Measurements from ENCODE around the gene RBBP7.

RBBP7 gene

DNA sequence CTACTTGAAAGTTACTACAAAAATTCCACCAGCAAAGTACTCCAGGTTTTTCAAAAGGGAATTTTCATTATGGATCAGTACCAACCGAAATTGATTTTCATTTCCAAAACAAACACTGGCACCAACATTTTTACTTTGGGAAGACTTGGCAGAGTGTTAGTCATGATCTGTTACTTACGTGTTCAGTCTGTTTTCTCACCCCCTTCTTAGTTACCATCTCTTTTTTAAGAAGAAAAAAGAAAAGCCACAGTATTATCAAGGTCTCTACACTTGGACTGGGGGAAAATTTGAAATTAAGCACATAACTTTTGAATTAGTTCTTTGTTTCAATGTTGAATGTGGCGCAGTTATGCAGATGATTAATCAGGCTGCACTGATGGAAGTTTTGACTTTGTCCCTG, 27.5 kb downstream of the RBBP7 start:
- Histone ChIP-seq H3K9me3 (no peaks in the 10 kb centered on the region), H3K36me3 (peaks cover 0 to 90% (median 81%) of the 10 kb centered on the region in 3 donors), H3K27ac (peak overlapping the region in 1 of 2 donors; percentile 28), H3K4me3 (no peak overlapping the region), H3K27me3 (no peaks in the 10 kb centered on the region), H3K4me1 (peaks cover 0 to 34% (median 13%) of the 10 kb centered on the region in 4 donors)
- intact Hi-C loops (cut with DNase I; ENCODE audit: low total_unique reads): no loop called here
- TF ChIP-seq, protein P1, sequence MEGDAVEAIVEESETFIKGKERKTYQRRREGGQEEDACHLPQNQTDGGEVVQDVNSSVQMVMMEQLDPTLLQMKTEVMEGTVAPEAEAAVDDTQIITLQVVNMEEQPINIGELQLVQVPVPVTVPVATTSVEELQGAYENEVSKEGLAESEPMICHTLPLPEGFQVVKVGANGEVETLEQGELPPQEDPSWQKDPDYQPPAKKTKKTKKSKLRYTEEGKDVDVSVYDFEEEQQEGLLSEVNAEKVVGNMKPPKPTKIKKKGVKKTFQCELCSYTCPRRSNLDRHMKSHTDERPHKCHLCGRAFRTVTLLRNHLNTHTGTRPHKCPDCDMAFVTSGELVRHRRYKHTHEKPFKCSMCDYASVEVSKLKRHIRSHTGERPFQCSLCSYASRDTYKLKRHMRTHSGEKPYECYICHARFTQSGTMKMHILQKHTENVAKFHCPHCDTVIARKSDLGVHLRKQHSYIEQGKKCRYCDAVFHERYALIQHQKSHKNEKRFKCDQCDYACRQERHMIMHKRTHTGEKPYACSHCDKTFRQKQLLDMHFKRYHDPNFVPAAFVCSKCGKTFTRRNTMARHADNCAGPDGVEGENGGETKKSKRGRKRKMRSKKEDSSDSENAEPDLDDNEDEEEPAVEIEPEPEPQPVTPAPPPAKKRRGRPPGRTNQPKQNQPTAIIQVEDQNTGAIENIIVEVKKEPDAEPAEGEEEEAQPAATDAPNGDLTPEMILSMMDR (IDR thresholded peaks at IDR 0.05): no peak
- DNase-seq: no peak

- H3K27ac ChIP-seq: no peak overlapping the region
- H3K36me3 ChIP-seq: peaks cover 0 to 84% (median 54%) of the 10 kb centered on the region in 3 donors
- H3K9me3 ChIP-seq: no peaks in the 10 kb centered on the region
- TF ChIP-seq, protein P1 (IDR thresholded peaks at IDR 0.05): no peak
- no peak overlapping the region for H3K4me3 ChIP-seq
- peaks cover 0 to 35% (median 13%) of the 10 kb centered on the region in 4 donors for H3K4me1 ChIP-seq
- no peaks in the 10 kb centered on the region for H3K27me3 ChIP-seq
- DNase-seq: no peak
- intact Hi-C loops (cut with DNase I; ENCODE audit: low total_unique reads): no loop called here
Observed at GRCh38 chrX:16839852-16840460, 30.2 kb downstream of the RBBP7 start.

GRCh38 chrX:16839219-16839851, 30.8 kb downstream of the RBBP7 start:
- Histone ChIP-seq H3K4me3 (no peak overlapping the region), H3K9me3 (no peaks in the 10 kb centered on the region), H3K27ac (peak overlapping the region; percentile 60 to 64), H3K4me1 (peaks cover 0 to 35% (median 13%) of the 10 kb centered on the region in 4 donors), H3K36me3 (peaks cover 0 to 81% (median 53%) of the 10 kb centered on the region in 3 donors), H3K27me3 (no peaks in the 10 kb centered on the region)
- no peak for DNase-seq
- intact Hi-C loops (cut with DNase I; ENCODE audit: low total_unique reads): no loop called here
- TF ChIP-seq, protein P1 (IDR thresholded peaks at IDR 0.05): no peak

- Histone ChIP-seq H3K27ac (peak overlapping the region; percentile 60 to 64), H3K4me3 (no peak overlapping the region), H3K9me3 (no peaks in the 10 kb centered on the region), H3K4me1 (peaks cover 0 to 31% (median 13%) of the 10 kb centered on the region in 4 donors), H3K27me3 (no peaks in the 10 kb centered on the region), H3K36me3 (peaks cover 0 to 83% (median 54%) of the 10 kb centered on the region in 3 donors)
- peak; percentile 30 to 73 for DNase-seq
- intact Hi-C loops (cut with DNase I; ENCODE audit: low total_unique reads): no loop called here
- TF ChIP-seq, protein P1 (IDR thresholded peaks at IDR 0.05): no peak
Observed at GRCh38 chrX:16838202-16839066, 31.7 kb downstream of the RBBP7 start.

GRCh38 chrX:16836371-16836770, 33.8 kb downstream of the RBBP7 start:
- Histone ChIP-seq H3K4me1 (peaks cover 0 to 23% (median 13%) of the 10 kb centered on the region in 4 donors), H3K27me3 (no peaks in the 10 kb centered on the region), H3K9me3 (no peaks in the 10 kb centered on the region), H3K27ac (no peak overlapping the region), H3K36me3 (peaks cover 0 to 83% (median 47%) of the 10 kb centered on the region in 3 donors), H3K4me3 (no peak overlapping the region)
- intact Hi-C loops (cut with DNase I; ENCODE audit: low total_unique reads): no loop called here
- TF ChIP-seq, protein P1 (IDR thresholded peaks at IDR 0.05): peak; percentile 27
- DNase-seq: no peak

Measured in tibial artery (tissue), 4 donors.